Activated CD8-positive, alpha-beta memory T cell treated with anti-CD3 and anti-CD28 coated beads, Interleukin-2, amount 10 ng/mL, durations not matched to agents 7 days and 5 days (primary cell): ENCODE results near the gene IMMP2L. TPM values are rescaled to one million over a fixed set of nuclear protein-coding genes. Genes with fewer than 3 reads are reported as not detected.
"Not testable (repeated sequence)": the region's sequence is repeated elsewhere in the genome, so short reads cannot be mapped to it uniquely, and the experiment has no call there.

Experiments used
- ATAC-seq: fragments of 150-1000 bp; cut with Tn5 transposase; one replicate; pipeline ENCODE4 v1.10.0; 2021; ENCODE audit warnings: moderate library complexity
- CTCF ChIA-PET: fragments of 350-600 bp; sonication (Branson Sonifier 250); formaldehyde crosslinking; loops from one replicate; lab custom pipeline; 2021; ENCODE audit warnings: antibody characterized with exemption; lab: Charles Lee
- DNase-seq: peaks from one replicate; pipeline ENCODE4 v3.0.0-alpha.2; 2020
- H3K27ac Mint-ChIP-seq: one replicate; pipeline ENCODE4 v1.8.0; 2021; ENCODE audit warnings: mild to moderate bottlenecking, mixed read lengths
- H3K27me3 Mint-ChIP-seq: one replicate; pipeline ENCODE4 v1.8.0; 2021; ENCODE audit warnings: mixed read lengths
- H3K36me3 Mint-ChIP-seq: one replicate; pipeline ENCODE4 v1.8.0; 2021; ENCODE audit warnings: mild to moderate bottlenecking, mixed read lengths
- H3K4me1 Mint-ChIP-seq: one replicate; pipeline ENCODE4 v1.8.0; 2021; ENCODE audit warnings: mixed read lengths
- H3K4me3 Mint-ChIP-seq: one replicate; pipeline ENCODE4 v1.8.0; 2021; ENCODE audit warnings: mild to moderate bottlenecking, moderate library complexity, mixed read lengths
- H3K9me3 Mint-ChIP-seq: one replicate; pipeline ENCODE4 v1.8.0; 2022; ENCODE audit warnings: low read depth, mixed read lengths
- total RNA-seq, 2 experiments: library from RNA; stranded (reverse); gene quantifications; one replicate each; pipeline ENCODE4 v1.2.3, GENCODE V29; 2021

IMMP2L gene
- total RNA-seq, 2 experiments from 2014 or later: 11.5 to 13.1 TPM

DNA sequence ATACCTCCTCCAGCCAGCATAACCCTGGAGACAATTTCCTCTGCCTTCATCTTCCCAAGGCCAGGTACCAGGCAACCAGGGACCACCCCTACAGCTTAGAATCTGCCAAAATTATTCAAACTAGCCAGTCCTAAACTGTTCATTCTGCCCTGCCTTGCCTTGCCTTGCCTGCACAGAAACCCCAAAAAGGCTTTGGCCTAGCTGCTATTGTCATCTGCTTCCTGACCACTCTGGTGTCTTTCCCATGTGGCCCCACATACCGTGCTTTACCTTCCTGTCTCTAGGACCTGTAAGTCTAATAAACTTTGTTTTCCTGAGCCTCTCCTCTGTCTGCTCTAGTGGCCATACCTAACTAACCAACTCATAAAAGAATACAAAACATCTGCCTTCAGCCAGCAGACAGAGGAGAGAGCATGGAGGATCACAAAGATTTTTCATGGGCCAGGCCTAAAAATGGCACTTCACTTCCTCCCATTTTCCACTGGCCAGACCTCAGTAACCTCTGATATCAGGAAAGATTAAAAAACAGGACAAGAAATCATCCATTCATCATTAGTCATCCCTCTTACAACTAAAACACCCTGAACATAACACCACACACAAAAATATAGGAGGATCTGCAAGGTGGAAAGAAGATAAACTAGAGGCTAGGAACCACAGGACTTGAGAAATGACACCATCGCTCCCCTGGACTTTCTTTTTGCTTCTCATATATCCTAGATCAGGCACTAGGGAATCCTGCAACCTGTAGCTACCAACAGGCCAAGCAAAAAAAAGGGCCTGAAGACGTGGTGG, 51.5 kb downstream of the IMMP2L start:
- Mint-ChIP-seq H3K4me1 (no peaks in the 10 kb centered on the region), H3K9me3 (peaks cover 1% of the 10 kb centered on the region), H3K4me3 (no peak overlapping the region), H3K27me3 (no peaks in the 10 kb centered on the region), H3K36me3 (peaks cover 2% of the 10 kb centered on the region), H3K27ac (no peak overlapping the region)
- ATAC-seq: no peak
- DNase-seq: no peak
- CTCF ChIA-PET: no interaction called here

GRCh38 chr7:111510062-111510461, 52.2 kb downstream of the IMMP2L start:
- peaks cover 2% of the 10 kb centered on the region for H3K36me3 Mint-ChIP-seq
- no peak overlapping the region for H3K27ac Mint-ChIP-seq
- H3K9me3 Mint-ChIP-seq: peaks cover 1% of the 10 kb centered on the region
- ATAC-seq: no peak
- H3K4me1 Mint-ChIP-seq: no peaks in the 10 kb centered on the region
- no peaks in the 10 kb centered on the region for H3K27me3 Mint-ChIP-seq
- CTCF ChIA-PET: no interaction called here
- H3K4me3 Mint-ChIP-seq: no peak overlapping the region
- DNase-seq: no peak

- Mint-ChIP-seq H3K27ac (no peak overlapping the region), H3K4me3 (no peak overlapping the region), H3K27me3 (no peaks in the 10 kb centered on the region), H3K4me1 (no peaks in the 10 kb centered on the region), H3K9me3 (peaks cover 1% of the 10 kb centered on the region), H3K36me3 (peaks cover 2% of the 10 kb centered on the region)
- DNase-seq: no peak
- no peak for ATAC-seq
- CTCF ChIA-PET: no interaction called here
Measured at GRCh38 chr7:111509288-111509687, 53.0 kb downstream of the IMMP2L start.

DNA sequence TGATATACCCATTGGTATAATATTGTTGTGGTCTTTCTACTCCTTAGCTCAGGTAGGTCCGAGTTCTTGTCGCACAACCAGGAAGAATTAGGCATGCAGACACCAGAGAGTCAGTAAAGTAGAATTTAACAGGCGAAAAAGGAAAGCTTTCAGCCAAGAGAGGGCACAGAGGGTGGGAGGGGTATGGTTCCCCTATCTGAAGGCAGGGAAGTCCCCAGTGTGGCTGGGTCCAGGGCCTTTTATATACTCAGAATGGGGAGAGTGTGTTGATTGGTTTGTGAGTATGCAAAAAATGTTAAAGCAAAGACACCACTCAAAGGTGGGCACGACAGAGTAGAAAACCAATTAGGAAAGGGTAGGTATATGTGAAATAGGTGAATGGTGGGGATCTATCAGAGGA, 53.9 kb downstream of the IMMP2L start:
- CTCF ChIA-PET: no interaction called here
- ATAC-seq (no peak), DNase-seq (no peak)

GRCh38 chr7:111505422-111505821, 56.9 kb downstream of the IMMP2L start:
- CTCF ChIA-PET, H3K9me3 Mint-ChIP-seq, H3K27me3 Mint-ChIP-seq, H3K4me1 Mint-ChIP-seq, H3K36me3 Mint-ChIP-seq, H3K27ac Mint-ChIP-seq, H3K4me3 Mint-ChIP-seq, ATAC-seq, DNase-seq: not testable (repeated sequence)

More for the DNA sequence above, 53.9 kb downstream of the IMMP2L start:
- peaks cover 2% of the 10 kb centered on the region for H3K36me3 Mint-ChIP-seq
- no peak overlapping the region for H3K4me3 Mint-ChIP-seq
- H3K9me3 Mint-ChIP-seq: peaks cover 1% of the 10 kb centered on the region
- H3K27me3 Mint-ChIP-seq: no peaks in the 10 kb centered on the region
- no peaks in the 10 kb centered on the region for H3K4me1 Mint-ChIP-seq
- no peak overlapping the region for H3K27ac Mint-ChIP-seq

- H3K27ac Mint-ChIP-seq, H3K27me3 Mint-ChIP-seq, CTCF ChIA-PET, H3K4me3 Mint-ChIP-seq, H3K9me3 Mint-ChIP-seq, ATAC-seq, H3K4me1 Mint-ChIP-seq, H3K36me3 Mint-ChIP-seq, DNase-seq: not testable (repeated sequence)
Measured at GRCh38 chr7:111501799-111502198, 60.5 kb downstream of the IMMP2L start.

- DNase-seq (no peak), ATAC-seq (no peak)
- no peaks in the 10 kb centered on the region for H3K36me3 Mint-ChIP-seq
- H3K27ac Mint-ChIP-seq: no peak overlapping the region
- H3K27me3 Mint-ChIP-seq: no peaks in the 10 kb centered on the region
- H3K9me3 Mint-ChIP-seq: no peaks in the 10 kb centered on the region
- H3K4me3 Mint-ChIP-seq: no peak overlapping the region
- no peaks in the 10 kb centered on the region for H3K4me1 Mint-ChIP-seq
- CTCF ChIA-PET: no interaction called here
Measured at GRCh38 chr7:111499027-111499426, 63.3 kb downstream of the IMMP2L start.

DNA sequence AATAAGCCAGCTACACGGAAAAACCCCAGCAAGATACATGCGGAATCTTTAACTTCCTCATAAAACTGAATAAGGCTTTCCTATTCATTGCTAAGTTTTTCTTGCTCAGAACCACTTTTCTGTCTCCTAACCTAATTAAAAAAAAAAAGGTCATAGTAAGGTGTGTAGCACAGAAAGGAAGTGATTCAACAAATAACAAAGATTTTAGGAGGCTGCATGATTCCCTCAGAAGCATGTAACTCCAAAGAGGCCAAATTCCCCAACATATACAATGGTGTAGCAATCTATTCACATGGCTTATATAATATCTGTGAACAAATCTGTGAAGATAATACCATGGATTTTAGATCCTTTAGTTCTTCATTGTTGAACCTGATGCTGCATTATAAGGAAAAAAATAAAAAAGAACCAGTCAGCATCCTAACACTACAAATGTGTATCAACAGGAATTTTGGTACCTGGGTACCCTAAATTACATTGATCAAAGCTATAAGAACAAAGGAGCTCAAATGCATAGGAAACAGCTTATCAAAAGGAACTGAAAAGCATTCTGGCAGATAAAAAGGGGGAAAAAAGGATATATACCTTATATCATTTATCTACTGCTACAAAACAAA, 63.8 kb downstream of the IMMP2L start:
- H3K36me3 Mint-ChIP-seq: no peaks in the 10 kb centered on the region
- no peak overlapping the region for H3K27ac Mint-ChIP-seq
- H3K4me1 Mint-ChIP-seq: no peaks in the 10 kb centered on the region
- no peaks in the 10 kb centered on the region for H3K9me3 Mint-ChIP-seq
- no peaks in the 10 kb centered on the region for H3K27me3 Mint-ChIP-seq
- ATAC-seq (no peak), DNase-seq (no peak)
- CTCF ChIA-PET: no interaction called here
- no peak overlapping the region for H3K4me3 Mint-ChIP-seq

GRCh38 chr7:111495173-111495810, 67.0 kb downstream of the IMMP2L start:
- Mint-ChIP-seq H3K27me3 (no peaks in the 10 kb centered on the region), H3K4me1 (no peaks in the 10 kb centered on the region), H3K9me3 (no peaks in the 10 kb centered on the region), H3K27ac (no peak overlapping the region), H3K4me3 (no peak overlapping the region), H3K36me3 (no peaks in the 10 kb centered on the region)
- ATAC-seq (no peak), DNase-seq (no peak)
- CTCF ChIA-PET: no interaction called here

GRCh38 chr7:111492234-111492633, 70.1 kb downstream of the IMMP2L start:
- ATAC-seq: no peak
- no peak for DNase-seq
- Mint-ChIP-seq H3K4me3 (no peak overlapping the region), H3K27ac (no peak overlapping the region), H3K4me1 (no peaks in the 10 kb centered on the region), H3K27me3 (no peaks in the 10 kb centered on the region), H3K36me3 (no peaks in the 10 kb centered on the region), H3K9me3 (no peaks in the 10 kb centered on the region)
- CTCF ChIA-PET: no interaction called here

DNA sequence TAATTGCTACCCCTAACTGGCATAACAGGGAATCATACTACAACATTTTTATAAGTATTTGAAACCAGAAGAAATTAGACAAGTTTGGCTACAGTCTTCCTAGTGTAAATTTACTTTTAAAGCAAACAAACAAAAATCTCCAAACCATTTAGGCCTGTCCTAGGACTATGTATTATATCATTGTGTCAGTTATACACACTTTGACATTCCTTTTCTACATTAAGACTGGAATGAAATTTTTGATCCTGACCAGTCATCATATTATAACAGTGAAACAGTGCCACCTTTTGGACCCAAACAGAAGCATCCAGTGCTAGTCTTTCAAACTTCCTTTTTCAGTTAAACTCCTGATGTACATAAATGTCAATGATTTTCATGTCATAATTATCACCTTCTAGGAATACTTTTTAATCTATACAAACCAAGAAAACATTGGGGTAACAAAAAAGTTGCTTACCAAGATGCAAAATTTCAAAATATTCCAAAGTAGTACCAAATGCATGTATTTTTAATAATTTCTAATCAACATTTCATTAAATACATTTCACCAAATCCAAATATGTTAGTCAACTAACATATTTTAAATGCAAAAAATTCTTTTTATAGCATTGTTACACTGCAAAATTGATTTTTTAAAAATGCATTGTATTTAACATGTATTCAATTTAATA, 75.7 kb downstream of the IMMP2L start:
- CTCF ChIA-PET: no interaction called here
- Mint-ChIP-seq H3K9me3 (no peaks in the 10 kb centered on the region), H3K4me3 (no peak overlapping the region), H3K27me3 (no peaks in the 10 kb centered on the region), H3K36me3 (no peaks in the 10 kb centered on the region), H3K27ac (no peak overlapping the region), H3K4me1 (no peaks in the 10 kb centered on the region)
- DNase-seq (no peak), ATAC-seq (no peak)

DNA sequence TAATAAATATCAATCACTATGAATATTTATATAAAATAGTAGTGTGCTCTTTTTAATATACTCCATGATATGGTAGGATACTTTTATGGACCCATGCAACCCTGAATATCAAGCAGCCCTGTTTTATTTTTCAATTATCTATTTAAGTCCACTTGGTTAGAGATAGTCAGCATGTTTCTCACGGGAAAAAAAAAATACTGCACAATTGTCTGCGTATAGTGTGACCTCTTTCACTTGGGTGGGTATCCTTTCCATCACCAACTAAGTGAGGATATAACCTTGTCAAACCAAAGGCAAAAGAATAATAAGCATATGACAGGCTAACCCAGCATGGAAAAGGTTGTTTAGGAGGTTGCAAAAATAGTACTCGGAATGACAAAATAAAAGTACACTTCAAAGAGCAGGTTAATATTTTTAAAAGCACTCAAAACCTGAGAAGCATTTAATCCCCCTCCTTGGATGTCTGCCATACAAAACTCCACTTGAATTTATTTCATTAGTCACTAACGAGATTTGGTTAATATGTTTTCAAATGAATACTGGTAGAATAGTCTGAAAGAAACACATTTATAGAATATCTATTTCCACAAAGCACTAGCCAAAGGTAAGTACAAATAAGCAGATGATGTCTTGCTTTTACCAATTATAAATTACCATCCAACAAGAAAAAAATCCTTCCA, 76.5 kb downstream of the IMMP2L start:
- DNase-seq (no peak), ATAC-seq (no peak)
- Mint-ChIP-seq H3K27me3 (no peaks in the 10 kb centered on the region), H3K9me3 (no peaks in the 10 kb centered on the region), H3K36me3 (no peaks in the 10 kb centered on the region), H3K27ac (no peak overlapping the region), H3K4me1 (no peaks in the 10 kb centered on the region), H3K4me3 (no peak overlapping the region)
- CTCF ChIA-PET: no interaction called here

DNA sequence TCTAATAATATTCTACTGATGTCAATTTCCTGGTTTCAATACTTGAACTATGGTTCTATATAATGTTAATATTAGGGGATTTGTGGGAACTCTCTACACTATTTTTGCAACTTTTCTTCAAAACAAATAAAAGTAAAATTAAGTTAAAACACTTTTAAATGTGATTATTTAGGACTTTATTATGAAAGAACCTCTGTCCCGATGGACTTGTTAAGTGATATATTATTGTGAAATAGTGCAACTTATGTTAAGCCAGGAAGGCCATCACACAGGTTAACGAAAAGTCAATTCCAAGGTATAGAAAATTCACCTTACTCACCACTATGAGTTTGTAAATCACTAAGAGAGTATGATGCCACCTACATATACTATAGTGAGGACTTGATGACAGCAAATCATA, 79.2 kb downstream of the IMMP2L start:
- H3K27ac Mint-ChIP-seq: no peak overlapping the region
- no peaks in the 10 kb centered on the region for H3K4me1 Mint-ChIP-seq
- no peak for ATAC-seq
- no peak overlapping the region for H3K4me3 Mint-ChIP-seq
- DNase-seq: no peak
- H3K27me3 Mint-ChIP-seq: no peaks in the 10 kb centered on the region
- no peaks in the 10 kb centered on the region for H3K36me3 Mint-ChIP-seq
- CTCF ChIA-PET: no interaction called here
- no peaks in the 10 kb centered on the region for H3K9me3 Mint-ChIP-seq
